Mesothelial cell of epicardium (in vitro differentiated cells): ENCODE measurements around the gene FHL3. TPM values are rescaled to one million over a fixed set of nuclear protein-coding genes. Genes with fewer than 3 reads are reported as not detected.
A peak's percentile ranks its signal among the peaks of the same experiment; 100 is the strongest.
"Not testable (repeated sequence)": the region's sequence is repeated elsewhere in the genome, so short reads cannot be mapped to it uniquely, and the experiment has no call there.

Experiments used
- DNase-seq, 2 experiments: peaks; one replicate each; pipeline ENCODE4 v3.0.0; 2021; ENCODE audit warnings: low spot score in 2 of 2; ENCODE audit not compliant: unreplicated experiment in 2 of 2
- H3K27ac Mint-ChIP-seq: 2 replicates; pipeline ENCODE4 v1.8.0; 2021; ENCODE audit warnings: mixed read lengths
- H3K27me3 Mint-ChIP-seq: 2 replicates; pipeline ENCODE4 v1.8.0; 2021; ENCODE audit warnings: low read depth, mixed read lengths
- H3K36me3 Mint-ChIP-seq: 2 replicates; pipeline ENCODE4 v1.8.0; 2021; ENCODE audit warnings: mixed read lengths
- H3K4me1 Mint-ChIP-seq: 2 replicates; pipeline ENCODE4 v1.8.0; 2021; ENCODE audit warnings: mixed read lengths
- H3K4me3 Mint-ChIP-seq: 2 replicates; pipeline ENCODE4 v1.8.0; 2021; ENCODE audit warnings: mild to moderate bottlenecking, moderate library complexity, mixed read lengths
- H3K9me3 Mint-ChIP-seq: 2 replicates; pipeline ENCODE4 v1.8.0; 2021; ENCODE audit warnings: mixed read lengths
- total RNA-seq: library from RNA; stranded (reverse); gene quantifications from 3 replicates; pipeline ENCODE4 v1.2.1, GENCODE V29; 2021
- TF ChIP-seq, protein P1 (sequence below): fragments of 200-600 bp; sonication (generic); IDR thresholded peaks from one replicate; pipeline ENCODE4 v1.5.0; 2021; ENCODE audit warnings: antibody characterized with exemption; ENCODE audit not compliant: unreplicated experiment

Gene FHL3
- total RNA-seq, 1 donor from 2014 or later: 50.6 TPM

DNA sequence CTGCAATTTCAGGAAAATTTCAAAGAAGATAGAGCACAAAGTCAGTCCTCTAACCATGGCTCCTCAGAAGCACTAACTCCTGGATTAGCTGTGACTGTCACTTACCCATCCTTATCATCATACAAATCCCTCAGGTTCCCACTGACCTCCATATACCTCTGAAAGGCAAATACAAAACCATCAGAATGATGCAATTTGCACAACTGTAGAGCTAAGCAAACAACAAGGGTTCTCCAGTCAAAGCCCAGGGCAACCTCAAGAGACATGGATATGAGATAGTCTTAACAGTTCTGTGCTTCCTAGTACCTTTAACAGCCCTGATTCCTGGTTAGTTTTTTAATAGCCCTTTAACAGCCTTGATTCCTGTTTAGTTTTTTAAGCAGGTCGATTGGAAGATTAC lies 17.6 kb downstream of the FHL3 start:
- TF ChIP-seq, protein P1, sequence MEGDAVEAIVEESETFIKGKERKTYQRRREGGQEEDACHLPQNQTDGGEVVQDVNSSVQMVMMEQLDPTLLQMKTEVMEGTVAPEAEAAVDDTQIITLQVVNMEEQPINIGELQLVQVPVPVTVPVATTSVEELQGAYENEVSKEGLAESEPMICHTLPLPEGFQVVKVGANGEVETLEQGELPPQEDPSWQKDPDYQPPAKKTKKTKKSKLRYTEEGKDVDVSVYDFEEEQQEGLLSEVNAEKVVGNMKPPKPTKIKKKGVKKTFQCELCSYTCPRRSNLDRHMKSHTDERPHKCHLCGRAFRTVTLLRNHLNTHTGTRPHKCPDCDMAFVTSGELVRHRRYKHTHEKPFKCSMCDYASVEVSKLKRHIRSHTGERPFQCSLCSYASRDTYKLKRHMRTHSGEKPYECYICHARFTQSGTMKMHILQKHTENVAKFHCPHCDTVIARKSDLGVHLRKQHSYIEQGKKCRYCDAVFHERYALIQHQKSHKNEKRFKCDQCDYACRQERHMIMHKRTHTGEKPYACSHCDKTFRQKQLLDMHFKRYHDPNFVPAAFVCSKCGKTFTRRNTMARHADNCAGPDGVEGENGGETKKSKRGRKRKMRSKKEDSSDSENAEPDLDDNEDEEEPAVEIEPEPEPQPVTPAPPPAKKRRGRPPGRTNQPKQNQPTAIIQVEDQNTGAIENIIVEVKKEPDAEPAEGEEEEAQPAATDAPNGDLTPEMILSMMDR: no peak
- peaks cover 19% of the 10 kb centered on the region for H3K36me3 Mint-ChIP-seq
- DNase-seq: no peak
- no peak overlapping the region for H3K27ac Mint-ChIP-seq
- peaks cover 10% of the 10 kb centered on the region for H3K4me1 Mint-ChIP-seq
- H3K27me3 Mint-ChIP-seq: no peaks in the 10 kb centered on the region
- no peaks in the 10 kb centered on the region for H3K9me3 Mint-ChIP-seq
- no peak overlapping the region for H3K4me3 Mint-ChIP-seq

DNA sequence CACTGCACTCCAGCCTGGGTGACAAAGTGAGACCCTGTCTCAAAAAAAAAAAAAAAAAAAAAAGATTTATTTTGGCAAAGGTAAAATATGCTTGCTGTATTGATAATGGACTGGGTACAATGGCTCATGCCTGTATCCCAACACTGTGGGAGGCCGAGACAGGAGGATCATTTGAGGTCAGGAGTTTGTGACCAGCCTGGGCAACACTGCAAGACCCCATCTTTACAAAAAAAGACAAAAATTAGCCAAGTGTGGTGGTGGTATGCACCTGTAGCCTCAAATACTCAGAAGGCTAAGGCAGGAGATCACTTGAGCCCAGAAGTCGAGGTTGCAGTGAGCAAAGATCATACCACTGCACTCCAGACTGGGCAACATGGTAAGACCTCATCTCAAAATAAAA lies 21.8 kb downstream of the FHL3 start:
- DNase-seq: no peak
- Mint-ChIP-seq H3K27me3 (no peaks in the 10 kb centered on the region), H3K36me3 (peaks cover 45% of the 10 kb centered on the region), H3K4me1 (peaks cover 4% of the 10 kb centered on the region), H3K9me3 (no peaks in the 10 kb centered on the region), H3K4me3 (no peak overlapping the region), H3K27ac (no peak overlapping the region)
- TF ChIP-seq, protein P1: no peak

DNA sequence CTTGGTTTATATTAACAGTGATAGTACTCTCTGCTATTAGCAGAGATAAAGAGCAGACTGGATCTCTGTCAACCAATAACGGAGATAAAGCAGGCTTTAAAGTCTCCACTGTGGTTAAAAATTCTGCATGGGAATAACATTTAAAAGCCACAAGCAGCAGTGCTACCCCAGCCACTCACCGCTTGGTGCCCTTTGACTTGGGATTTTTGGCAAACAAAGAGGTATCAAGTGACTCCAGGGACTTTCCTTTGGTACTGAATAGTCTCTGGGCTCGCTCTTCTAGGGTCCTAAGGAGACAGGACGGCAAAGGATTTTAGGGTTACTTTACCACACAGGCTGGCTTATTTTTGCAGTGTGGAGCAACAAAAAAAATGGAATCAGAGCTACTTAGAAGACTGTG lies 26.8 kb downstream of the FHL3 start:
- no peaks in the 10 kb centered on the region for H3K9me3 Mint-ChIP-seq
- H3K27me3 Mint-ChIP-seq: no peaks in the 10 kb centered on the region
- H3K27ac Mint-ChIP-seq: no peak overlapping the region
- H3K36me3 Mint-ChIP-seq: peaks cover 52% of the 10 kb centered on the region
- no peak for DNase-seq
- H3K4me3 Mint-ChIP-seq: no peak overlapping the region
- no peaks in the 10 kb centered on the region for H3K4me1 Mint-ChIP-seq
- TF ChIP-seq, protein P1: no peak

DNA sequence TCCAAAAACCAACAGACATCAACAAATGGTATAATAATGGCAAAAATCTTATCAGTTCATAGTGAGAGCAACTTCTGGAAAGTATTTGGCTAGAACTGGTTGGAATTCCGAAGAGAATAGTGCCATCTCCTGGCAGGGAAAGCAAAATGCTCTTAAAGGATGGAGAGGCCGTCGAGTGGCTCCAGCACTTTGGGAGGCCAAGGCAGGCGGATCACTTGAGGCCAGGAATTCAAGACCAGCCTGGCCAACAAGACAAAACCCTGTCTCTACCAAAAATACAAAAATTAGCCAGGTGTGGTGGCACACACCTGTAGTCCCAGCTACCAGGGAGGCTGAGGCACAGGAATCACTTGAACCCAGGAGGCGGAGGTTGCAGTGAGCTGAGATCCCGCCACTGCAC lies 30.2 kb downstream of the FHL3 start:
- not testable (repeated sequence) for H3K27me3 Mint-ChIP-seq, DNase-seq, H3K9me3 Mint-ChIP-seq, H3K4me3 Mint-ChIP-seq, H3K4me1 Mint-ChIP-seq
- TF ChIP-seq, protein P1: peak; percentile 44
- H3K27ac Mint-ChIP-seq: peak overlapping the region; percentile 7
- H3K36me3 Mint-ChIP-seq: peaks cover 61% of the 10 kb centered on the region

DNA sequence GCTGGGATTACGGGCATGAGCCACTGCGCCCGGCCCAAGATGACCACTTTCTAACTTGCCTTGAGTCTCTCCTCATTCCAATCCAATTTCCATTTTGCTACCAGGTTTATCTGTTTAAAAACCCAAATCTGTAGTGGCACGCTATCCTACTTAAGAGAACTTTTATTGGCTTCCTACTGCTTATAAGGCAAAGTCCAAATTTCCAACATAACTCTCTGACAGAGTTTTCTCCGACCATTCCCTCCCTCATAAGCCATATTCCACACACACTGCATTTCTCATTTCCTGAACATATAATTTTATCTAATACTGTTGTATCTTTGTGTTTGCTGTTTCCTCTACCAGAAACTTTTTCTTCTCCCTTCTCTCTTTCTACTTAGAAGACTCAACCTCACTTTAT lies 30.7 kb downstream of the FHL3 start:
- H3K9me3 Mint-ChIP-seq: no peaks in the 10 kb centered on the region
- TF ChIP-seq, protein P1: no peak
- no peaks in the 10 kb centered on the region for H3K27me3 Mint-ChIP-seq
- no peaks in the 10 kb centered on the region for H3K4me1 Mint-ChIP-seq
- DNase-seq: no peak
- peaks cover 57% of the 10 kb centered on the region for H3K36me3 Mint-ChIP-seq
- no peak overlapping the region for H3K4me3 Mint-ChIP-seq
- H3K27ac Mint-ChIP-seq: peak overlapping the region; percentile 7

DNA sequence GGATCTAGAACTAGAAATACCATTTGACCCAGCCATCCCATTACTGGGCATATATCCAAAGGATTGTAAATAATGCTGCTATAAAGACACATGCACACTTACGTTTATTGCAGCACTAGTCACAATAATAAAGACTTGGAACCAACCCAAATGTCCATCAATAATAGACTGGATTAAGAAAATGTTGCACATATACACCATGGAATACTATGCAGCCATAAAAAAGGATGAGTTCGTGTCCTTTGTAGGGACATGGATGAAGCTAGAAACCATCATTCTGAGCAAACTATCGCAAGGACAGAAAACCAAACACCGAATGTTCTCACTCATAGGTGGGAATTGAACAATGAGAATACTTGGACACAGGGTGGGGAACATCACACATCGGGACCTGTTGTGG lies 31.6 kb downstream of the FHL3 start:
- H3K4me1 Mint-ChIP-seq, H3K4me3 Mint-ChIP-seq, H3K27me3 Mint-ChIP-seq, H3K9me3 Mint-ChIP-seq, H3K27ac Mint-ChIP-seq, DNase-seq: not testable (repeated sequence)
- H3K36me3 Mint-ChIP-seq: peaks cover 57% of the 10 kb centered on the region
